H1 (cell line): ENCODE measurements around the gene SLIT3. TPM values are rescaled to one million over a fixed set of nuclear protein-coding genes. Genes with fewer than 3 reads are reported as not detected.

Experiments
- BCL11A ChIP-seq, 2 experiments: IDR thresholded peaks; one replicate each; pipeline ENCODE4 v1.6.1; 2011; ENCODE audit warnings: low read depth in 2 of 2, low read length in 2 of 2, mild to moderate bottlenecking in 2 of 2
- GTF2F1 ChIP-seq: IDR thresholded peaks from 2 replicates; pipeline ENCODE4 v1.6.1; 2012; ENCODE audit warnings: low read depth, low read length, improper control_type of control experiment, borderline replicate concordance
- PHF8 ChIP-seq: fragments of 200-600 bp; sonication (generic); conservative IDR thresholded peaks from 2 replicates; pipeline ENCODE4 v1.7.1; 2012; ENCODE audit warnings: low read depth, mild to moderate bottlenecking, inconsistent platforms, low read length, moderate library complexity
- SP1 ChIP-seq: IDR thresholded peaks from 2 replicates; pipeline ENCODE4 v1.6.1; 2011; ENCODE audit warnings: low read depth, low read length
- polyA plus RNA-seq, 7 experiments: library from polyadenylated mRNA; depleted of rRNA in 3 of 7; stranded (reverse) in 5 of 7; unstranded in 2 of 7; fragments of >200 nt in 5 of 7; fragments of 200-250 nt in 2 of 7; gene quantifications; 1 replicate in 5 of 7; 2 replicates in 1 of 7; 4 replicates in 1 of 7; pipeline versions ENCODE4 v1.2.1 to v1.2.3, GENCODE V29; 2011 to 2013; ENCODE audit warnings: missing spikeins in 2 of 7, mixed read lengths in 2 of 7
- total RNA-seq: library from RNA; stranded (reverse); fragmentation: NEBNext Ultra II Directional; extraction: Animal tissue kit (Norgen Biotek cat#: 25700); gene quantifications from 2 replicates; pipeline ENCODE4 v1.2.1, GENCODE V29; 2021

Gene SLIT3
- total and polyA plus RNA-seq, 2 of the 8 experiments (the other 6 are each of a cell fraction or from before 2014, with no cell fraction given): 1.1 to 1.2 TPM

GRCh38 chr5:168899673-168900072 lies 401.3 kb downstream of the SLIT3 start (continued):
- TF ChIP-seq PHF8 (no peak), SP1 (no peak), BCL11A (IDR thresholded peaks at IDR 0.05; ENCODE audit: low read depth in 2 of 2, low read length in 2 of 2) (no peak), GTF2F1 (no peak)
